Adipose tissue (tissue), 3 donors: ENCODE results near the gene DVL1. TPM values are rescaled to one million over a fixed set of nuclear protein-coding genes. Genes with fewer than 3 reads are reported as not detected.

ENCODE experiments used
- H3K27ac ChIP-seq: one replicate; pipeline ENCODE4 v1.5.1; 2013; ENCODE audit warnings: low read depth, low read length
- WGBS, 3 donors: extraction: QIAGEN DNeasy Blood & Tissue Kit; methylation state at CpG; one replicate each; pipeline ENCODE4 v1.1.7; 2013; 5-methylcytosine and 5-hydroxymethylcytosine counted together
- polyA plus RNA-seq, 3 donors: library from polyadenylated mRNA; stranded (reverse); fragments of 200-250 nt; gene quantifications; one replicate each; pipeline ENCODE4 v1.2.3, GENCODE V29; 2013
- donor health status: healthy with polysubstance abuse.
- donor health status: Bipolar disorder and iron deficiency.
- donor health status: healthy.

DVL1 gene
- polyA plus RNA-seq, 3 donors, result 42.5 to 54.5 (median 48.9) TPM

DNA sequence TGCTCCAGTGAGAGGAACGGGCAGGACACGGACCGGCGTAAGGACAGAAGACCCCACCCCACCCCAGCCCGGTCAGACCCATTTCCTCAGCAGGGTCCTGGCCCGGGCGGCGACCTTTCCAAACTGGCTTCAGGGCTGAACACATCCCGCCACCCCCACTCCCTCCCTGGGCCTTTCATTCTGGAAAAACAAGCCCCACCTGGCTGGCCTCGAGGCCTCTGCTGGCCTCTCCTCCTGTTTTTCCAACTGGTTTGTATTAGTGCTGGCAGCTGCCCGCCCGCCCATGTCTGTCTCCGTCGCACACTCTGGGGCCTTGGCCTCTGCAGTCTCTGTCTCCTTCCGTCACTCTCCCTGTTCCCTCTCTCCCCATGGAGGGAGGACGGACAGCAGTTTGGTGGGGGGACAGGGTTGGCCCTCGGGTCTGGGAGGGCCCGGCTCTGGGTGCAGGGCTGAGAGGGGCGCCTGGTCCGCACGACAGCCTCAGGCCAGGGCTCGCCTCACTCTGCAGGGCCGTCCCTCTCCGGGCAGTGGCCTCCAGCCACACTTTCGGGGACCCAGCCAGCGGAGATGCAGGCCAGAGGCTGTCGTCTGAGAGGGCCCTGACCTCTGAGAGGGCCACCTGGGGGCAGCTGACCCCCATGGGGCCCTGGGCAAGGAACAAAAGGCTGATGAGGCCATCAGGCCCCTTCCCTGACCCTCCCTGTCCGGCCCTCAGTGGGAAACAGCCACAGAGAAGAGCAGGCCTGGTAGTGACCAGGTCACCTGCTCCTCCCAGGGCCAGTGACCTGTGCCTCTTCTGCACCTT, 10.6 kb upstream of the DVL1 start:
- WGBS, 3 donors, result 56 to 70% (median 60%) methylated on average over 27 to 28 of the region's 28 CpGs

DNA sequence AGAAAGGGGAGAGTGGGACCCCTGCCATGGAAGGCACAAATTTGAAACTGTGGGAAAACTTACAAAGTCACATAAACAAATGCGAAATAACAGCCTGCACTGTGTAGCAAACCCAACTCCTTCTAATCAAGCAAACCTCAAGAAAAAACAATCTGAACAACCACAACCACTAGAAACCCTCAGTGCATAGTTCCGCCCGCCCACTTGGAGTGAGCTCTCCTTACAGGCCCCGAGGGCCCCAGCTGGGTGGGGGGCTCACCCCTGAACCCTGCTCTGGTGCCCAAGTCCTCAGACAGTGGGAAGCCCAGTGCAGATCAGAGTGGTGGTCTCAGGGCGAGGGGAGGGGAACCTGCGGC, 10.1 kb upstream of the DVL1 start:
- 50 to 69% (median 61%) methylated on average over 6 of the region's 6 CpGs for WGBS, 3 donors
- H3K27ac ChIP-seq, result no peak overlapping the region

More for the DNA sequence above, 10.6 kb upstream of the DVL1 start:
- H3K27ac ChIP-seq, result no peak overlapping the region

DNA sequence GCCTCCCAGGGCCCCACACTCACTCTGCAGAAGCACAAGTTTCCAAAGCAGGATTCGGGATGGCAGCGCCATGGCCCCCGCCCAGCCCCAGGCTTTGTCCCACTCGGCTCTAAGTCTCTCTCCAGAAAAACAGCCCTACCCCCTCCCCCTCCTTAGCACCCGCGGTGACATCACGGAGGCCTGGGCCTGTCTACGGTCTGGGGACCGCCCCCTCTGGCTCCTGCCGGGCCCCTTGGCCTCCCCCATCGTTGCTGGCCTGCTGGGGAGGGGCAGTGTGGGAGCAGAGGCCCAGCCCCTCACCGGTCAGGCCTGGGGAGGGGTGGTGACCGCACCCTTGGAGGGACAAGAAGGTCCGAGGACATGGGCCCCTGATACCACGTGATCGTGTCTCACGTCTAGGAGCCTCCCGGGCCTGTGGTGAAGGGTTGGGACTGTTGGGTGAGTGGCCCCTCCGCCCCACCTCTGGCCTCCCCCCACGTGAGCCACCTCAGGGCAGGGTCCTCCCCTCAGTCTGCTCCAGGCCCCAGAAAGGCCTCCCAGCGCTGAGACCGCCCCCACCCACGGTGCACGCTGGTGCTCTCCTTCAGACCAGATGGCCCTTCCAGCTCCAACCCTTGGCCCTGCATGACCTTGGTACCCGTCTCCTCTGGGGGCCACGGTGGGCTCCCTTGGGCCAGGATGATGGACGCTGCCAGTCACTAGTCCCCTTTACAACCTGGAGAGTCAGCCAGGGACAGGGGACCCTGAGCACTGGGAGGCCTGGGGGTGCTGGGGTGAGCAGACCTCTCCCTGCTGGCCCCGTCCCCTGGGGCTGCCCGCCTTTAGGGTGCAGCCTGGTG, 9.4 kb upstream of the DVL1 start, which contains the start of gene MXRA8:
TSS of gene MXRA8 (minus strand) at position 123 of the 839 bp plus-strand sequence. CDS start at position 72, 51 bp downstream.
- no peak within 1 kb of the TSS for H3K27ac ChIP-seq
- WGBS, 3 donors, result 26 to 29% (median 29%) methylated on average over 25 to 29 of the region's 29 CpGs

DNA sequence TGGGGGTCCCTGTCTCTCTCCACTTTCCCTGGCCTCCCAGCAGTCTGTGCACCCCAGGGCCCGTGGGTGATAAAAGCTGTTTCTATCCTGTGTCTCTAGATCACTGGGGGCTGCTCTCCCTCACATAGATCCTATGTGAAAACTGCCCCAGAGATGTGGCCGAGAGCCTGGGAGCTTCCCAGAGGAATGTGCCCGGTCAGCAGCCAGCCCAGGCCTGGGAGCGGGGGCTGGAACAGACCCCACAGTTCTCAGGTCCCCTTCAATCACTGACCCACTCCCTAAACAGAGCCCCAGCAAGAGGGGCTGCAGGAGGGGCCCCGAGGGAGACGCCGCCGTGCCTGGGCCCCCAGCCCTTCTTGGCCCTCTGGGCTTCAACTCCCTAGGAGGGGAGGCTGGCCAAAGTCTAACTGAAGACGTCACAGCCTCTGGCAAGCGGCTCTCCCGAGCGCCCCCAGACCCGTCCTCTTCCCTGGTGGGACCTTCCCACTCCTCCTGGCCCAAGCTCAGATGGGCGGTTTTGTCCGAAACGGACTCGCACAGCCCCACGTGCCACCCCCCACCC, 8.7 kb upstream of the DVL1 start:
- WGBS, 3 donors, result 19 to 27% (median 24%) methylated on average over 17 to 18 of the region's 18 CpGs
- no peak overlapping the region for H3K27ac ChIP-seq

DNA sequence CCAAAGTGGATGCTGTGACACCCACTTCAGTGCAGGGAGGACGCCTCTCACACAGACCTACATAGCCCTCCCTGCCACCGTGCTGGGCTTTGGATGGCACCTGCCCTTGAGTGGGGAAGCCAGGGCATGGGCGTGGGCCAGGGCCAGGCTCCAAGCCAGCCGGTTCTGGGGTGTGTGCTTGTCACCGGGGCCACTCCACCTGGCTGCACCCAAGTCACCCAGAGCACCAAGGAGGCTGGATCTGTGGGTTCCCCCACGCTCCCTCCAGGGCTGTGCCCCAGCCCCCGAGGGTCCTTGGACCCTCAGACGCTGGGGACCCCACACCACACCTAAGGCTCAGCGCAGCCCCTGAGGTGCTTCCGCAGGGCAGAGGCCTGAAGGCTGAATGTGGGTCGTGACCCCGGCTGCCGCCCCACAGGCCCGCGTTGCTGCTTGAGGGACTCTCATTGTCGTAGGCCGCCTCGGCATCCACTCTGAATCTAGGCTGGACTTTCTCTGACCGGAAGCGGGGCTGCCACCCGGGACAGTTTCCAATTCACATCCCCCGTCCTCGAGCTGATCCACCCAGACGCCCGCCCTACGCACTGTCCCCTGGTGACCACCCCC, 7.7 kb upstream of the DVL1 start:
- peak overlapping the region; percentile 13 for H3K27ac ChIP-seq
- WGBS, 3 donors, result 37 to 60% (median 52%) methylated on average over 26 of the region's 26 CpGs

DNA sequence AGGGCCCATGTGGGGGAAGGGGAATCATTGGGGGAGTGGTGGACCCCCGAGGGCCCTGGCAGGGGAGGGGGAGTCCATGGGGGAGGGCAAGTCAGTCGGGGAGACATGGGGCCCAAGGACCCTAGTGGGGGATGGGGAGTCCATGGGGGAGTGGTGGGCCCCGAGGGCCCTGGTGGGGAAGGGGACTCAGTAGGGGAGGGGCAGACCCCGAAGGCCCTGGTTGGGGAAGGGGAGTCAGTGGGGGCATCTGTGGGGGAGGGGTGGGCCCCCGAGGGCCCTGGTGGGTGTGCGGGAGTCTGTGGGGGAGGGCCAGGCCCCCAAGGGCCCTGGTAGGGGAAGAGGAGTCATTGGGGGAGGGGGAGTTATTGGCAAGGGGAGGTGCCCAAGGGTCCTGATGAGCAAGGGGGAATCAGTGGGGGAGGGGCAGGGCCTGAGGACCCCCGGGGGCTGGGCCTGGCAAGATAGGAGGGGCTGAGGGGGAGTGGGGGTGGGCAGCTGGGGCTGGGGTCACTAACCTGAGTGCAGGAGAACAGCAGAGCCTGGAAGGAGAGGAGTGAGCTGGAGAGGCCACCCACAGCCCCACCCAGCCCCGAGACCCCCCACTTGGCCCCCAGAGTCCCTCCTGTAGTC, 7.1 kb upstream of the DVL1 start:
- peak overlapping the region; percentile 13 for H3K27ac ChIP-seq
- WGBS, 3 donors, result 36 to 45% (median 41%) methylated on average over 6 to 8 of the region's 8 CpGs

DNA sequence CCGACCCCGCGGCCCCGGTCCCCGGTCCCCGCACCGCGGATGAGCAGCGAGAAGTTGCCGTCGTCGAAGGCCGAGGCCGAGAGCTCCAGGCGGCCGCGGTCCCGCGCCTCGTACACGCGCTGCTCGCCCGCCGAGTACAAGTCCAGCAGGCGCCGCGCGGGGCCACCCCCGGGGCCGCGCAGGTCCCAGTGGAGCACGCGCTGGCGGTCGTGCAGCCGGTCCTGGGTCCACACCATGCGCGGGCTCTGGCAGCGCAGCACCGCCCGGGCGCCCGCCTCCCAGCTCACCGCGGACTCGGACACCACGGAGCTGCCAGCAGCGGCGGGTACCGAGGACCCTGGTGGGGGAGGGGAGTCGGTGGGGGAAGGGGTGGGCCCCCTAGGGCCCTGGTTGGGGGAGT, 6.2 kb upstream of the DVL1 start:
- 3 to 17% (median 11%) methylated on average over 37 to 52 of the region's 52 CpGs for WGBS, 3 donors
- H3K27ac ChIP-seq, result peak overlapping the region; percentile 31

DNA sequence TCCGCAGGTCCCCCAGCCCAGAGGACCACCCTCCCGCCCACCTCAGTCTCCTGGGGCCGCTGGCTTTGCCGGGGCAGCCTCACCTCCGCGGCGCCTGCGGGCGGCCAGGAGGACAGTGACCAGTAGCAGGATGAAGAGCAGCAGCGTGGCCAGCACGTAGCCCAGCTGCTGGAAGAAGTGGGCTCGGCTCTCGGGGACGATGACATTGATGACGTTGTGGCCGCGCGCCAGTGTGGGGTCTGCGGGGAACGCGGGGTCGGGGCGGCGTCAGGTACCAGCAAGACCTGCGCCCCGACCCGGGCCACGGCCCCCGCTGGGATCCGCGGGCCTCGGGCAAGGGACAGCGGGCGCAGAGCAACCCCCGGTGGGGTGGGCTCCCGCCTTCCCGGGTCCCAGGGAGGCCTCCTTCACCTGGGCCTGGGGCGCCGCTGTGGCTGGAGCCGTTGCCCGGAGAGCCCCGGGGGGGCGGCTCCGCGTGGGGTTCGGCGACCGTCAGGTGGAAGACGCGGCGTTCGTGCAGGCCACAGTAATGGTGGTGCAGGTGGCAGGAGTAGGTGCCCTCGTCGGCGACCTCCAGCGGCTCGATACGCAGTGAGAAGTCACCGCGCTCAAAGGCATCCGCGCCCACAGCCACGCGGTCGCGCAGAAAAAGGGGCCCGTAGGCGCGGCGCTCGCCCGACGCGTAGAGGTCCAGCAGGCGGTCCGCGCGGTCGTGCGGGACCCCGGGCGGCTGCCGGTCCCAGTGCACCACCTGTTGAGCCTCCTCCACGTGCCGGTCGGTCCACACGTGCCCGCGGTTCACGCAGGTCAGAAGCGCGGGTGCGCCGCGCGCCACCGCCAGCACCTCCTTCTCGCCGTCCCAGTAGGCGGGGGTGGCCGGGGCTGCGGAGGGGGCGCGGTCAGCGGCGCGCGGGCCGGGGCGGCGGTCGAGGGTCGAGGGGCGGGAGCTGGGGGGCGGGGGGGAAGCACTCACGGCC, 5.3 kb upstream of the DVL1 start:
- no peak overlapping the region for H3K27ac ChIP-seq
- 18 to 35% (median 33%) methylated on average over 84 to 114 of the region's 116 CpGs for WGBS, 3 donors

DNA sequence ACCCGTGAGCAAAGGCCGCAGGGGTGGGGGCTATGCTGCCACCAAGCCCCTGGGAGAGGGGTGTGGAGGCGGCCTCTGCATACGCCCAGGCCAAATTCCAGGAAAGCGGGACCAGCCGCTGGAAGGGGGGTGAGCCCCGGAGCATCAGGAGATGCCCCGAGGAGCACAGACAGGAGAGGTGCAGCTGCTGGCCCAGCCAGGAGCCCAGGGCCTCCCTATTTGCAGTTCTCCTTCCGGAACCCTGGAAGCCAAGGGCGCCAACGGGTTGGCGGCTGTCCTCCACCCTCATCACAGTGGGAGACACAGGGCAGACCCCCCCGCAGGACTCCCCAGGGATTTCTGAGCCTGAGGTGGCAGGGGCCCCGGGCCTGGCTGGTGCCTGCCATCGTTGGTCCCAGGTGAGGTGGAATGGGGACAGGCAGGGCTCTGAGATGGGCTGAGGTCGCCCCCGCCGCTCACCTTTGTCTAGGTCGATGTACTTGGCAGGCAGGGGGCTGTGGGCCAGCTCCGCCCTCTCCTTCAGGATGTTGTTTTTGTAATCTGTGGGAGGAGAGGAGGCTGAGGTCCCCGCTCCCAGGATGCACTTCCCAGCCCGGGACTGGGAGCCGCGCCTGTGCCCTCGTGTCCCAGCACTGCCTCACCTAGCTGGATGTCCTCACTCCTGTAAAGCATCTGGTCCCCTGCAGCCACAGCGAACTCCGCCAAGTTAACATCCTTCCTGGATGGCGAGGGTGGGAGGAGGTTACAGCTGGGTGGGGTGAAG, 4.4 kb upstream of the DVL1 start:
- H3K27ac ChIP-seq, result no peak overlapping the region
- 17 to 42% (median 33%) methylated on average over 28 of the region's 28 CpGs for WGBS, 3 donors

DNA sequence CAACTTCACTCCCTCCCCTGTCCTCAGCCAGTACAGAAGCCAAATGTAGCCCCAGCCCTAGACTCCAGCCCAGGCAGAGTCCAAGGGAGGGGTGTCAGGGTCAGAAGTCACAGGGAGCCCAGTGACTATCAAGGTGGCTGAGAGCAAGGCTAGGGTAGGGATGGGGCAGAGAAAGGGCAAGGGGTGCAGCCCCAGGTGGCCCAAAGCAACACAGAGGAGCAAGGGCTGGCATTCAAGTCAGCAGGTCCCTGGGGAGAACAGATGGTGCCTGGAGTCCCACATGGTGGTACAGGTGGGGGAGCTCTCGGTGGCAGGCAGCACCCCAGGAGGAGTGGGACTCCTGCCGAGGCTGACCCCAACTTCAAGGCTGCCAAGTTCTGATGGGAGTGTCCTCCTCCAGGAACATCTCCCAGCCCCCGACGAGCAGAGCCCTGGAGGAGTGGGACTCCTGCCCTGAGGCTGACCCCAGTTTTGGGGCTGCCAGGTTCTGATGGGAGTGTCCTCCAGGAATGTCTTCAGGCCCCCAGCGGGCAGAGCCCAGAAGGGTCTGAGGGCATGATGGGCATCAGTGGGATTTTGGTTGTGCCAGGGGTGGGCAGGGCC, 3.7 kb upstream of the DVL1 start:
- WGBS, 3 donors, result 25 to 30% (median 27%) methylated on average over 4 to 5 of the region's 5 CpGs
- H3K27ac ChIP-seq, result no peak overlapping the region

DNA sequence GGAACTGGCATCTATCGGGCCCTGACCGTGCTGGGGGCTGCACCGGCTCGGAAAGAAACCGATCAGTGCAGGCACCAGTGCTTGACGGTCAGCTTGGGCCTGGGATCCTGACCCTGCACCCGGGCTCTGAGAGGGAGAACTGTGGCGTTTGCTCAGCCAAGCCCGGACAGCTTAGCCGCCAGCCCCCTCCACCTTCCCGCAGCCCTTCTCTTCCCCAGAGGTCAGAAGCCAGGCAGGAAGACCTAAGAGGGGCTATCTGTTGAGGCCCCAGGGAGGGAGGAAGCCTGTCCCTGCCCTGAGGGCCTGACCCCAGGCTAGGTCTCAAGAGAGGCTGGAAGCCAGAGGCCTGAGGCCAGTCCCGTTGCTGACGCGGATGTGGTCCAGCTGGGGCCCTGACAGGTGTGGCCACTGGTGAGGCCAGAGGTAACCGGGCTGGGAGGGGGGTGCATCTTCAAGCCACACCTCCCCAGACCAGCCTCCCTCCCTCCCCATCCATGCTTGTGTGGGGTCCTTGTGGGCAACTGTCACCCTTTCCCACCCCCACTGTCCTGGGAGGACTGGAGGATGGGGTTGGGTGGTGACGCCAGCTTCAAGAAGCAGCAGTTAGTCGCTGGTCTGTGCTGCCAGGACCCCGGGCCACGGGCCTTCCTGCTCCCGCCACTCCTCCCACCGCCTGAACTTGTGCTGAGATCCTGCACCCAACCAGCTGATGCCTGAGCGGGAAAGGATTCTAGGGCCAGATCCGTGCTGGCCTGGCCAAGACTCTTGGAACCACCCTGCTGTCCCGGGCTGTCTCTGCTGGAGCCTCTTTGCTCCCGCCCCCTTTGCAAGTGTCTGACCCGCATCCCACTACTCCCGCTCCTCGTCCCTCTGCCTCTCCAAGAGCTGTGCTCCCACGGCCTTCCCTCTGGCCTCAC, 2.6 kb upstream of the DVL1 start:
- WGBS, 3 donors, result 50 to 67% (median 54%) methylated on average over 25 to 29 of the region's 29 CpGs
- peak overlapping the region; percentile 26 for H3K27ac ChIP-seq

DNA sequence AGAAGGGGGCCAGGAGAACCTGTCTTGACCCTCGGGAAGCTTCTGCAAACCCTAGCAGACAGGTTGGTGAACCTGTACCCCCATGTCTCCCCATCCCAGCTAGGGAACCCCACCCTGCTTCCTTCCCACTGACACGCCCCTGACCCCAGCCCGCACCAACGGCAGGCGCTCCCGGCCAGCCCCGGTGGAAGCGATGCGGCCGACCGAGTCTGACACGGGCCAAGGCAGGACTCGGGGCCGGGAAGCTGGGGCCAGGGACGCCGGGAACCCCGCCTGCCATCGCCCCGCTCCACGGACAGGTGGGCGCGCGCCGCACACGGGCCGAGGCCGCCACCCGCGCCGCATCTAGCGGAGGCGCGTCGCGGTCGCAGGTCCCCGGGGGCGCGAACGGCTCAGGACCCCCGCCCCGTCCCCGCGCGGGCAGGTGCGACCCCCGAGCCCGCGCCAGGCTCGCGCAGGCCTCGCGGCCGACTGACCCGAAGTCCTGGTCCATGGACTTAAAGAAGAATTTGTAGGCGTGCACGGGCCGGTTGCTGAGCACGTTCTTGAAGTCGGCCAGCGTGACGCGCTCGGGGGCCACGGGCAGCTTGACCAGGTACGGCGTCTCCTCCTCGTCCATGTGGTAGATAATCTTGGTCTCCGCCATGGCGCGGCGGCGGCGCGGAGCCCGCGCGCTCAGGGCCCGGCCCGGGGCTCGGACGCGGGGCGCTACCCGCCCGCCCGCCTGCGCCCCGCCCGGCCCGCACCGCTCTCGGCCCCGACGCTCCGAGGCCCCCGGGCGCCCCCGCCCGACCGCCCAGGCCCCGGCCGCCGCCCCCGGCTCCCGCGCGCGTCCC, 580 bp downstream of the DVL1 start:
- no peak overlapping the region for H3K27ac ChIP-seq
- 0 to 1% (median 0%) methylated on average over 80 to 109 of the region's 109 CpGs for WGBS, 3 donors

DNA sequence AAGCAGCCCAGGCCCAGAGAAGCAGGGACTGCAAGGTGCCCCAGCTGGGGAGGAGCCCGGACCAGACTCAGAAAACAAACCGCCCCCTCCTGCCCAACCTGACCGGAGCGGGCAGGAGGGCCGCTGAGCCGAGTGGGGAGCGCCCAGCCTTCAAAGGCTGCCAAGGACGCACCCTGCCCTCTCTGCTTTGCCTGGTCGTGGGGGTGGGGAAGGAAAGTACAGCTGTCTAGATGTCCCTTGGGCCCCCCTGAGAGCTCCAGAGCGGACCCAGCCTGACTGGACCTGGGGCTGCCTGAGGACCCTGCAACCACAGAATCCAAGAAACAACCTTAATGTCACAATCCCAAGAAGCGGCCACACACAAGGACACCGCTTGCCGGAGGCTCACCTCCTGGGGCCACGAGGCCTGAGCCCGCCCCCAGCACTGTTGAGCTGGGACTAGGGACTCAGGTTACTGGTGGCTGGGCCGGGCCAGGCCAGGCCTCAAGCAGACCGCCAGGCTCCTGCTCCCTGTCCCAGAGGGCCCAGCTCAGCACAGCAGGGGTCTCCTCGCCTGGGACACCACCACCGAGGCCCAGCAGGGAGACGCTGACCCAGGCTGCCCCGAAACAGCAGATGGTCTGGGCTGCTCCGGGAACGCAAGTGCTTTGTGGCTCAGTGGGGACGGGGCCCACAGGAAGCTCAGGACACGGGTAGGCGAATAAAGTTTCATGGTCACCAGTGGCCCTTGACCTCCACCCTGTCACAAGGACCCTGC, 1.4 kb downstream of the DVL1 start:
- 14 to 44% (median 35%) methylated on average over 26 of the region's 26 CpGs for WGBS, 3 donors
- no peak overlapping the region for H3K27ac ChIP-seq
